GM06990 (cell line): Measurements from ENCODE around the gene RHOB.

ENCODE experiments used
- DNase-seq: peaks from one replicate; pipeline ENCODE4 v3.0.0-alpha.2; 2011; ENCODE audit not compliant: insufficient read length; ENCODE audit errors: extremely low read depth
- H3K27me3 ChIP-seq: replicated peaks from 2 replicates; pipeline ENCODE4 v1.6.0; 2011; ENCODE audit warnings: low read length; ENCODE audit not compliant: control insufficient read depth, insufficient read depth
- H3K36me3 ChIP-seq: 2 replicates; pipeline ENCODE4 v1.5.1; 2011; ENCODE audit warnings: low read length; ENCODE audit not compliant: control insufficient read depth, insufficient read depth
- H3K4me3 ChIP-seq: replicated peaks from 2 replicates; pipeline ENCODE4 v1.5.1; 2011; ENCODE audit warnings: low read depth, mild to moderate bottlenecking, control low read depth, low read length
- CTCF ChIP-seq: IDR thresholded peaks from 2 replicates; pipeline ENCODE4 v1.5.1; 2011; ENCODE audit warnings: low read length, control low read depth, mild to moderate bottlenecking, inconsistent platforms; ENCODE audit not compliant: insufficient read depth, poor library complexity, severe bottlenecking

RHOB gene

GRCh38 chr2:20465716-20466394, 19.0 kb downstream of the RHOB start:
- TF ChIP-seq CTCF: no peak
- H3K4me3 ChIP-seq: no peak overlapping the region
- no peak for DNase-seq
- H3K36me3 ChIP-seq: no peaks in the 10 kb centered on the region
- no peaks in the 10 kb centered on the region for H3K27me3 ChIP-seq

GRCh38 chr2:20467789-20468548, 21.1 kb downstream of the RHOB start:
- Histone ChIP-seq H3K36me3 (no peaks in the 10 kb centered on the region), H3K27me3 (no peaks in the 10 kb centered on the region), H3K4me3 (no peak overlapping the region)
- no peak for TF ChIP-seq CTCF
- no peak for DNase-seq

- TF ChIP-seq CTCF: no peak
These were observed 22.0 kb downstream of the RHOB start for GRCh38 chr2:20468549-20469500.

GRCh38 chr2:20469595-20469994, 22.7 kb downstream of the RHOB start:
- no peak for TF ChIP-seq CTCF
- no peaks in the 10 kb centered on the region for H3K27me3 ChIP-seq
- H3K4me3 ChIP-seq: no peak overlapping the region
- DNase-seq: no peak
- H3K36me3 ChIP-seq: no peaks in the 10 kb centered on the region

More at GRCh38 chr2:20468549-20469500, 22.0 kb downstream of the RHOB start:
- no peak for DNase-seq
- Histone ChIP-seq H3K27me3 (no peaks in the 10 kb centered on the region), H3K4me3 (no peak overlapping the region), H3K36me3 (no peaks in the 10 kb centered on the region)

GRCh38 chr2:20470211-20470610, 23.3 kb downstream of the RHOB start:
- H3K27me3 ChIP-seq: no peaks in the 10 kb centered on the region
- no peaks in the 10 kb centered on the region for H3K36me3 ChIP-seq
- no peak for DNase-seq
- no peak overlapping the region for H3K4me3 ChIP-seq
- no peak for TF ChIP-seq CTCF
